HuH-7 (cell line): ENCODE measurements around the gene GALNT18.
"Not testable (repeated sequence)": the region's sequence is repeated elsewhere in the genome, so short reads cannot be mapped to it uniquely, and the experiment has no call there.

Source experiments
- DNase-seq: peaks from one replicate; pipeline ENCODE4 v3.0.0; 2011; ENCODE audit warnings: low spot score

The GALNT18 gene

GRCh38 chr11:11458485-11458884 lies 163.3 kb downstream of the GALNT18 start:
- DNase-seq, result no peak

- DNase-seq, result no peak
Measured at GRCh38 chr11:11458001-11458400, 163.8 kb downstream of the GALNT18 start.

GRCh38 chr11:11456866-11457265 lies 164.9 kb downstream of the GALNT18 start:
- DNase-seq, result no peak

GRCh38 chr11:11454671-11455223 lies 167.1 kb downstream of the GALNT18 start:
- DNase-seq, result no peak

GRCh38 chr11:11451501-11452005 lies 170.3 kb downstream of the GALNT18 start:
- peak; percentile 61 for DNase-seq

GRCh38 chr11:11450744-11451362 lies 171.0 kb downstream of the GALNT18 start:
- no peak for DNase-seq

GRCh38 chr11:11449327-11449726 lies 172.5 kb downstream of the GALNT18 start:
- no peak for DNase-seq

- no peak for DNase-seq
Measured at GRCh38 chr11:11448626-11449025, 173.2 kb downstream of the GALNT18 start.

GRCh38 chr11:11447601-11448000 lies 174.2 kb downstream of the GALNT18 start:
- not testable (repeated sequence) for DNase-seq

GRCh38 chr11:11446967-11447366 lies 174.8 kb downstream of the GALNT18 start:
- no peak for DNase-seq

GRCh38 chr11:11446564-11446963 lies 175.2 kb downstream of the GALNT18 start:
- DNase-seq, result no peak

GRCh38 chr11:11445441-11446185 lies 176.2 kb downstream of the GALNT18 start:
- DNase-seq, result no peak

- no peak for DNase-seq
Measured at GRCh38 chr11:11444804-11445131, 177.0 kb downstream of the GALNT18 start.

- DNase-seq, result no peak
Measured at GRCh38 chr11:11444027-11444803, 177.6 kb downstream of the GALNT18 start.

- DNase-seq, result no peak
Measured at GRCh38 chr11:11442791-11443190, 179.0 kb downstream of the GALNT18 start.

- DNase-seq, result no peak
Measured at GRCh38 chr11:11441516-11441915, 180.3 kb downstream of the GALNT18 start.

- DNase-seq, result no peak
Measured at GRCh38 chr11:11441091-11441490, 180.7 kb downstream of the GALNT18 start.

GRCh38 chr11:11440144-11440543 lies 181.7 kb downstream of the GALNT18 start:
- no peak for DNase-seq

GRCh38 chr11:11439591-11439990 lies 182.2 kb downstream of the GALNT18 start:
- DNase-seq, result no peak

- no peak for DNase-seq
Measured at GRCh38 chr11:11436715-11437313, 185.0 kb downstream of the GALNT18 start.

- no peak for DNase-seq
Measured at GRCh38 chr11:11435635-11436034, 186.2 kb downstream of the GALNT18 start.

- DNase-seq, result no peak
Measured at GRCh38 chr11:11433960-11434359, 187.8 kb downstream of the GALNT18 start.
